Adrenal gland (tissue), 5 donors: Measurements from ENCODE around the gene CPED1.

Source experiments
- CTCF ChIP-seq, 6 experiments: fragments of 450-650 bp in 4 of 6; fragments of 200-600 bp in 2 of 6; sonication (generic) in 1 of 6; IDR thresholded peaks; 1 replicate in 5 of 6; 2 replicates in 1 of 6; pipeline versions ENCODE4 v1.5.1 to v1.8.0; 2016 to 2021; ENCODE audit warnings: antibody characterized with exemption in 6 of 6, mild to moderate bottlenecking in 2 of 6, moderate library complexity in 1 of 6
- POLR2A ChIP-seq, 2 donors: fragments of 450-650 bp; IDR thresholded peaks; one replicate each; pipeline ENCODE4 v1.6.1; 2017; ENCODE audit warnings: antibody characterized with exemption in 2 of 2, mild to moderate bottlenecking in 2 of 2, moderate library complexity in 1 of 2
- donor health status: DM: no; HTN: no; CAD: no.

- TF ChIP-seq POLR2A (IDR thresholded peaks at IDR 0.05): no peak
- TF ChIP-seq CTCF (IDR thresholded peaks at IDR 0.05): no peak
Observed at GRCh38 chr7:120964088-120964487, 24.4 kb upstream of the CPED1 start.
